Sciatic nerve (tissue), 2 donors: Measurements from ENCODE around the gene AKNA. TPM values are rescaled to one million over a fixed set of nuclear protein-coding genes. Genes with fewer than 3 reads are reported as not detected.

Experiments
- ATAC-seq: fragments of 200-7000 bp; cut with Tn5 transposase; one replicate; pipeline ENCODE4 v1.9.1; 2020; ENCODE audit warnings: mild to moderate bottlenecking, moderate library complexity
- DNase-seq: peaks from one replicate; pipeline ENCODE4 v3.0.0-alpha.2; 2020; ENCODE audit warnings: low spot score
- intact Hi-C: fragments of 100-400 bp; cut with DNase I; formaldehyde crosslinking; loops from one replicate; pipeline ENCODE4 v1.14.2; 2022
- total RNA-seq: library from RNA; stranded (reverse); fragmentation: NEBNext Ultra II Directional; extraction: Animal tissue kit (Norgen Biotek cat#: 25700); gene quantifications from one replicate; pipeline ENCODE4 v1.2.1, GENCODE V29; 2021
- donor health status: DM: no; HTN: no; CAD: no.
- donor health status: DM: no; HTN: no; CAD: no.

Gene AKNA
- total RNA-seq, 1 donor from 2014 or later = 29.0 TPM

GRCh38 chr9:114316605-114317230 is 71.1 kb downstream of the AKNA start:
- ATAC-seq = no peak
- intact Hi-C loops = no loop called here
- DNase-seq = peak; percentile 32

GRCh38 chr9:114315723-114316363 is 71.9 kb downstream of the AKNA start:
- peak; percentile 5 for DNase-seq
- intact Hi-C loops = no loop called here
- ATAC-seq = no peak

- intact Hi-C loops = no loop called here
- DNase-seq (peak; percentile 54), ATAC-seq (peak; percentile 25)
Observed at GRCh38 chr9:114314881-114315722, 72.7 kb downstream of the AKNA start.

GRCh38 chr9:114314256-114314867 is 73.4 kb downstream of the AKNA start:
- DNase-seq (peak; percentile 5), ATAC-seq (no peak)
- intact Hi-C loops = no loop called here

- no peak for ATAC-seq
- intact Hi-C loops = no loop called here
- DNase-seq = peak; percentile 19
Observed at GRCh38 chr9:114313186-114313585, 74.6 kb downstream of the AKNA start.

GRCh38 chr9:114312513-114312875 is 75.3 kb downstream of the AKNA start:
- DNase-seq = peak; percentile 23

GRCh38 chr9:114311571-114312512 is 75.9 kb downstream of the AKNA start:
- ATAC-seq (no peak), DNase-seq (peak; percentile 53)
- intact Hi-C loops = no loop called here

More at GRCh38 chr9:114312513-114312875, 75.3 kb downstream of the AKNA start:
- ATAC-seq = no peak
- intact Hi-C loops = no loop called here

- ATAC-seq (no peak), DNase-seq (peak; percentile 36)
- intact Hi-C loops = no loop called here
Observed at GRCh38 chr9:114310471-114311450, 77.0 kb downstream of the AKNA start.

GRCh38 chr9:114309096-114309495 is 78.7 kb downstream of the AKNA start:
- no peak for ATAC-seq
- DNase-seq = peak; percentile 38

GRCh38 chr9:114308361-114308950 is 79.3 kb downstream of the AKNA start:
- DNase-seq (peak; percentile 40), ATAC-seq (no peak)
- intact Hi-C loops = no loop called here

More at GRCh38 chr9:114309096-114309495, 78.7 kb downstream of the AKNA start:
- intact Hi-C loops = no loop called here

- ATAC-seq (no peak), DNase-seq (peak; percentile 18)
- intact Hi-C loops = no loop called here
Observed at GRCh38 chr9:114307899-114308267, 79.9 kb downstream of the AKNA start.

GRCh38 chr9:114304416-114305188 is 83.2 kb downstream of the AKNA start:
- intact Hi-C loops = no loop called here
- peak; percentile 36 for DNase-seq
- no peak for ATAC-seq

GRCh38 chr9:114303977-114304376 is 83.8 kb downstream of the AKNA start:
- DNase-seq = peak; percentile 25
- intact Hi-C loops = no loop called here
- ATAC-seq = no peak

- DNase-seq (peak; percentile 19), ATAC-seq (no peak)
- intact Hi-C loops = no loop called here
Observed at GRCh38 chr9:114303571-114303970, 84.2 kb downstream of the AKNA start.

GRCh38 chr9:114302727-114303126 is 85.1 kb downstream of the AKNA start:
- no peak for DNase-seq
- no peak for ATAC-seq
- intact Hi-C loops = no loop called here

GRCh38 chr9:114301798-114302565 is 85.8 kb downstream of the AKNA start:
- ATAC-seq (no peak), DNase-seq (peak; percentile 40)
- intact Hi-C loops = no loop called here
